Spinal cord (tissue), 10 donors: ENCODE results near the gene STON2. TPM values are rescaled to one million over a fixed set of nuclear protein-coding genes. Genes with fewer than 3 reads are reported as not detected.

ENCODE experiments used
- DNase-seq, 6 donors: peaks; one replicate each; pipeline versions ENCODE4 v3.0.0 to v3.0.0-alpha.2; 2013 to 2015; ENCODE audit warnings: low spot score in 6 of 6, low read depth in 4 of 6
- H3K27ac ChIP-seq: one replicate; pipeline ENCODE4 v1.5.1; 2013; ENCODE audit warnings: low read depth, low read length, control low read depth
- H3K27me3 ChIP-seq: one replicate; pipeline ENCODE4 v1.6.1; 2013; ENCODE audit warnings: low read length; ENCODE audit not compliant: control insufficient read depth, insufficient read depth
- H3K36me3 ChIP-seq: one replicate; pipeline ENCODE4 v1.6.1; 2013; ENCODE audit warnings: low read length; ENCODE audit not compliant: control insufficient read depth, insufficient read depth
- H3K4me1 ChIP-seq: one replicate; pipeline ENCODE4 v1.6.1; 2013; ENCODE audit warnings: low read length; ENCODE audit not compliant: control insufficient read depth, insufficient read depth
- H3K4me3 ChIP-seq: one replicate; pipeline ENCODE4 v1.5.1; 2013; ENCODE audit warnings: low read depth, low read length, control low read depth
- H3K9me3 ChIP-seq: one replicate; pipeline ENCODE4 v1.6.1; 2013; ENCODE audit warnings: low read length; ENCODE audit not compliant: control insufficient read depth, insufficient read depth
- WGBS: methylation state at CpG from one replicate; pipeline ENCODE4 v1.1.5; 2013; ENCODE audit warnings: missing lambda C conversion rate; ENCODE audit not compliant: insufficient coverage; 5-methylcytosine and 5-hydroxymethylcytosine counted together
- polyA plus RNA-seq, 2 donors: library from polyadenylated mRNA; unstranded; fragments of 120-200 nt; gene quantifications; one replicate each; pipeline ENCODE4 v1.2.1, GENCODE V29; 2013; ENCODE audit not compliant: insufficient read length in 2 of 2
- total RNA-seq, 2 donors: library from RNA; depleted of rRNA in 1 of 2; stranded (reverse); fragments of 120-200 nt in 1 of 2; fragments of >200 nt in 1 of 2; gene quantifications; one replicate each; pipeline versions ENCODE4 v1.2.3 to v1.2.4, GENCODE V29; 2013 to 2014
- donor health status: healthy.

Gene STON2
- total and polyA plus RNA-seq, 4 donors: 21.8 to 81.9 (median 50.2) TPM

DNA sequence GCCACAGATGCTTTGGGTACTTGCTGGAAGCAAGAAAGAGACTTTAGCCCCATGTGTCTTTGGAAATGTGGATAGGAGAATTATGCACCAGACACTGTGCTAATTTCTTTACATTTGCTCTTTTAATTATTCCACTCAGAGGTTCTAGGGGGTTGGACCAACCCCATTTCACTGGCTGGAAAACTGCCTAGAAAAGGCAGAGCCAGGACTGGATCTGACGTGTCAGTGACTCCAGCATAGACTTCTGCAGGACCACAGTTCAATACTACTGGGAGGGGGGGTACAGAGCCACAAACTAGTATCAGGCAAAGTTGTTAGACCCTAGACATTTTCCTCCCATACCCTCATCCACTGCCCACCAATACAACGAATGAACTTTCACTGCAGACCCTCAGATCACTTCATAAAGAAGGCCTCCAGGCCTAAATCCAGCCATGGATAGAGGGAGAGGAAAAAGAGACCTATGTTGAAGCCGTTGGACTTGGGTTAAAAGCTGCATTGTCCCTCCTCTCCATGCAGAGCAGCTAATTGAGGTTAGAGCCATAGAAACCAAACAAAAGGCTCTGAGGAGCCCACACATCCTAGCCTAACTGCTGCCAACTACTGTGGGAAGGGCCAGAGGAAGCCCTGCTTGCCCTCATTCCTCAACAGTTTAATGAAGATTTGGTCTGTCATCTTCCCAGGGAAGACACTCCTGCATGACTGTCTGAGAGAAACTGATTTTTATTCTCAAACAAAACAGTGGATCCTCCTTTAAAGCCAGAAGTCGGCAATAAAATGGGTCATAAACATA, 68.7 kb downstream of the STON2 start:
- peaks cover 12% of the 10 kb centered on the region for H3K4me1 ChIP-seq
- H3K36me3 ChIP-seq: no peaks in the 10 kb centered on the region
- peak in 4 of 6 donors; percentile 50 to 85 (median 72) for DNase-seq
- H3K9me3 ChIP-seq: no peaks in the 10 kb centered on the region
- H3K4me3 ChIP-seq: no peak overlapping the region
- H3K27ac ChIP-seq: peak overlapping the region; percentile 64
- 0% methylated on average over 1 of the region's 4 CpGs for WGBS
- H3K27me3 ChIP-seq: no peaks in the 10 kb centered on the region

DNA sequence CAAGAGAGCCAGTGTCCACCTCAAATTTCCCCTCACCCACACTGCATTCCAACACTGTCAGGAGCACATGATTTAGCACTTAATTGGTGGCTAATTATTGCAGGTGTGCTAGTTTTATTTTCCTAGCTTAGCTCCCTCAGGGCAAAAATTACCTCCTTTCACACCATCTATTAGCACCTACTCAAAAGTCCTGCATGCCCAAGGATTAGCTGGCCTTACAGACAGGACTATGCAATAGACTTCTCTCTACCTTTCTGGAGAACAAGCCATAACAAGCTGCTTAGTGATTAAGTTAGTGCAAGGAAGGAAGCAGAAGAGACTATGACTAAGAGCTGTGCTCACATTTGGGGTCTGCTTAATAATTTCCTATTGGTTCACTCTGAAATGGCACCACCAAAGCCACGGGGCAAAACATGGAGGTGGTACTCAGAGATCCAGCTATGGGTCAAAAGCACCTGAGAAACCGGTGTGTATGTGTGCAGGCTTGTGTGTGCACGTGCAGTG, 69.5 kb downstream of the STON2 start:
- Histone ChIP-seq H3K4me3 (no peak overlapping the region), H3K36me3 (no peaks in the 10 kb centered on the region), H3K9me3 (no peaks in the 10 kb centered on the region), H3K27me3 (no peaks in the 10 kb centered on the region), H3K4me1 (peaks cover 12% of the 10 kb centered on the region), H3K27ac (peak overlapping the region; percentile 64)
- 55% methylated on average over 3 of the region's 3 CpGs for WGBS
- no peak for DNase-seq

DNA sequence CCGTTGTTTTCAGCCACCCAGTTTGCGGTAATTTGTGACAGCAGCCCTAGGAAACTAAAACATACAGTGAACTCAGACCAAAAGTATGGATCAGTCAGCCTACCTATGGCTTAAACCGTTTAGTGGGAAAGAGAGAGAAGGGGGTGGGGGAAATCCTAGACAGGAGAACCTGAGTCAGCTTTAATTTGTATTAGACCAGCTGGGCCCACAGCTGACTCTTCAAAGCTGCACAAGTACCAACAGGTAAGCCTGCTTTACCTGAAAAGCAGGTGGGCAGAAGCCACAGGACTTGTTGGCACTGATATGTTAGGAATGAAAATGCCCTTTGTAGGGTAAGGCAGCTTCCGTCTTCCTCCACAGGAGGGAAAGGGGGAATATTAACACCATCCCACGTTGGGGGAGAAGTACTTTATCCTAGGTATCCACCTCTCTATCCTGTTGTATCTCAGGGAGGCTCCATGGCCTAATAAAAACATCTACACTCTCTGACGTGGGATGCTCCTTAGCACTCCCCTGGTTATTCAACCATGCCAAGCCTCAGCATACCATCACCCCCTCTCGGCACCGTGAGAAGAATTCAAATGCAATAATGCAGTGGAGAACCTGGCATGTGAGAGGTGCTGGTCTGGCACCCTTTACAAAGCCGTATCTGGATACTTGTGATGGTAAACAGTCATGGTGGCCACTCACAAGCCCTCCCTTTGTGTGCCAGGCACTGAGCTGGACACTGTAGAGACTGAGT, 70.3 kb downstream of the STON2 start:
- Histone ChIP-seq H3K36me3 (no peaks in the 10 kb centered on the region), H3K4me1 (peaks cover 14% of the 10 kb centered on the region), H3K9me3 (no peaks in the 10 kb centered on the region), H3K27me3 (no peaks in the 10 kb centered on the region), H3K27ac (no peak overlapping the region), H3K4me3 (no peak overlapping the region)
- DNase-seq: no peak
- 71% methylated on average over 2 of the region's 9 CpGs for WGBS

DNA sequence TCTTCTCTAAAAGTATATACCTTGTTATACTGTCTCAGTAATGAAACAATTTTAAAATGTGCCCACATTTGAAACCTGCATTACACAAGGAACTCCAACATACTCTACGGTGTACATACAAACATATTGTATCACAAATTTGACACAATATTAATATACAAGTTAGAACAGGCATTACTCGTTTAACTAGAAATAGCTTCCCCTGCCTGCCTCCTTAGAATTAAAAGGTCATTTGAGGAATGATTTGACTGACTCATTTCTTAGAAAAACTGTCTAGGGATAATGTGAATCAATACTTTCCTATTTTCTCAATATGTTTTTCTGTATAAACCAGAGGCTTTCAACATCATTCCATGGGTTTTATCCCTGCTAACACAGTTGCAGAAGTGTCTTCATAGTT, 73.7 kb downstream of the STON2 start:
- no peaks in the 10 kb centered on the region for H3K27me3 ChIP-seq
- peaks cover 15% of the 10 kb centered on the region for H3K4me1 ChIP-seq
- H3K9me3 ChIP-seq: no peaks in the 10 kb centered on the region
- H3K27ac ChIP-seq: no peak overlapping the region
- 100% methylated on average over 1 of the region's 2 CpGs for WGBS
- no peak for DNase-seq
- H3K4me3 ChIP-seq: no peak overlapping the region
- no peaks in the 10 kb centered on the region for H3K36me3 ChIP-seq

DNA sequence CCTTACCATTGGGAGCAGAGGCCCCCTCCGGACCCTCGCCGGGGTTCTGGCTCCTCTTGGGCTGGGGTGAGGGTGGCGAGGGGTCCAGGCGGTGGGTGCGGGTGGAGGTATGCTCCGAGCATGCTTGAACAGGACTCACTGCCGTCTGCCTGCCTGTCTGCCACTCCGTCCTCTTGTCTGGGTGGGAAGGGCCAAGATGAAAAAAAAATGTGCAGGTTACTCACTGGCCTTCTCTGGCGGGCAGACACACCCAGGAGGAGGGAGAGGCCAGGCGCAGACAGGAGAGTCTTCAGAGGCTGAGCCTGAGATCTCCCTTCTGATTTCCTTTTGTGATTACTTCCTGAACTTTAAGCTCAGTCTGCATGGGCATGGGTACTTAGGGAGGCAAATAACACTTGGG, 76.1 kb downstream of the STON2 start:
- Histone ChIP-seq H3K4me3 (peak overlapping the region; percentile 11), H3K9me3 (no peaks in the 10 kb centered on the region), H3K27me3 (no peaks in the 10 kb centered on the region), H3K4me1 (peaks cover 13% of the 10 kb centered on the region), H3K36me3 (no peaks in the 10 kb centered on the region), H3K27ac (peak overlapping the region; percentile 50)
- WGBS: 16% methylated on average over 11 of the region's 11 CpGs
- no peak for DNase-seq

DNA sequence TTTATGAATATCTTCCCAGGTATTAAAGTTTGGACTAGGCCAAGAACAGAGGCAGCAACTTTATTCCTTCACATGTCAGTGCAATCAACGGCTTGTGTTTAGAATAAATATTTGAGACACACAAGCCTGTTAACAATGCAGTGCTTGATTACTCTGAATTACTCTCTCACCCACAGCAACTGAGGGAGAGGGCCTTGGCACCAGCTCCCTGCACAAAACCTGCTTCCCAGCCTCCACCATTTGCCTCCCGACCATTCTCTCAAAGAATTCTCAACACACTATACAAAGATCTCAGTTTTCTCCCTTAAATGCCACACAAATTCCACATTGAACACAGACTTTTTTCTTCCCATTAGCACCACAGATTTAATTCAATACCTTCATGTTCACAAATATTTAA, 77.0 kb downstream of the STON2 start:
- WGBS: 53% methylated on average over 1 of the region's 2 CpGs
- peak overlapping the region; percentile 17 for H3K27ac ChIP-seq
- H3K4me1 ChIP-seq: peaks cover 13% of the 10 kb centered on the region
- peak in 2 of 6 donors; percentile 72 to 73 for DNase-seq
- H3K36me3 ChIP-seq: no peaks in the 10 kb centered on the region
- H3K27me3 ChIP-seq: no peaks in the 10 kb centered on the region
- H3K4me3 ChIP-seq: no peak overlapping the region
- H3K9me3 ChIP-seq: no peaks in the 10 kb centered on the region

DNA sequence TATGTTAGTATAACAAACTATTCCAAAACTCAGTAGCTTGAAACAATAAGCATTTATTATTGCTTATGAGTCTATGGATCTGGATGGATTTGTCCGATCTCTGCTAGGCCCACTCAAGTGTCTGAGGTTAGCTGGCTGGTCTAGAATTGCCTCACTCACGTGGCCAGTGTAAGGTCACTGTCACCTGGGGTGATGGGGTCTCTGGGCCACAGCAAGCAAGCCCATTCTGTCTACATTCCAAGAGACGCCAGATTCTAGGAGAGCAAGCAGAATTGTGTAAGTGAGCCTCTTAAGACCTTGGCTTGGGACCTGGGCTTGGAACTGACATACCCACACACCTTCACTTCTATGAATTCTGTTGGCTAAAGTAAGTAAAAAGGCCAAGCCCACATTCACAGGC, 80.2 kb downstream of the STON2 start:
- no peaks in the 10 kb centered on the region for H3K9me3 ChIP-seq
- WGBS: no CpG with 5 or more reads among the region's 3 CpGs

DNA sequence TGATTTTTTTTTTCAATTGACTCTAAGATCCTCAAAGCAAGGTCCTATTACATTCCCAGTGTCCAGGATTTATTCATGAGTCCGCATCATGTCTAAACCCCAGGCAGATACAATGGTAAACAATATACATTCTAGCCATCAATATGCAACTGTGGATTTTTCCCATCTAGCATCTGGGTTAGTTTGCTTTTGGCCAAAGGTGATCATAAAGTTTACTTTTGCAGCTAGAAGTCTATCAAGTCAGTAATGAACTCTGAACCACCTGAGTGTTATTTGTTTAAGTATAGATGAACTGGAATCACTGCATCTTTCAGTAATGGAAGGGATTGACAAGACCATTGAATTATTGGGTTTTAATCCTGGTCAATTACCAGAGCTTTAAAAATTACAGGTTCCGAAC, 80.8 kb downstream of the STON2 start:
- no peak for DNase-seq
- Histone ChIP-seq H3K4me3 (no peak overlapping the region), H3K4me1 (peaks cover 18% of the 10 kb centered on the region), H3K27me3 (no peaks in the 10 kb centered on the region), H3K36me3 (no peaks in the 10 kb centered on the region), H3K9me3 (no peaks in the 10 kb centered on the region), H3K27ac (no peak overlapping the region)
- WGBS: 100% methylated on average over 1 of the region's 2 CpGs

More for the DNA sequence above, 80.2 kb downstream of the STON2 start:
- Histone ChIP-seq H3K27ac (no peak overlapping the region), H3K4me1 (peaks cover 17% of the 10 kb centered on the region), H3K27me3 (no peaks in the 10 kb centered on the region), H3K4me3 (no peak overlapping the region), H3K36me3 (no peaks in the 10 kb centered on the region)
- no peak for DNase-seq

DNA sequence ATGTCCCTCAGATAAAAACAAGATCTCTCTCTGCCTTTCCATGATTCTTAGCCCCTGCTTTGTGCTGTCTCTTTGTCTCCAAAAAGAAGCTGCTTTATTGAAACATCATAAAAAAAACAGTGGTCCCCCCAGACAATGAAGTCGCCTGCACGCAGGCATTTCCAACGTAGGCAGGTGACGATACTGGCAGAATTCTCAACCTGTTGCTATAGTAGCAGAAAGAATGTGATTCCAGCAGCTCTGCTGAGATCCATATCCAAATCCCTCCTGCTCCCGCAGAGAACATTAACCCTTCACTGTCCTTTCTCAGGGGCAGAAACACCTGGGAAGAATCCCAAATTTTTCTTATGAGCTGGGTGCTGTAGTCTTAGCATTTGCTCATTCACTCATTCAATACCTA, 84.8 kb downstream of the STON2 start:
- WGBS: 9% methylated on average over 4 of the region's 5 CpGs
- peaks cover 14% of the 10 kb centered on the region for H3K4me1 ChIP-seq
- no peak overlapping the region for H3K4me3 ChIP-seq
- no peaks in the 10 kb centered on the region for H3K36me3 ChIP-seq
- no peaks in the 10 kb centered on the region for H3K27me3 ChIP-seq
- H3K9me3 ChIP-seq: no peaks in the 10 kb centered on the region
- peak overlapping the region; percentile 41 for H3K27ac ChIP-seq
- DNase-seq: peak in 3 of 6 donors; percentile 45 to 81 (median 77)
